Measurements from ENCODE around the gene EML1.

- TF ChIP-seq, protein P1, sequence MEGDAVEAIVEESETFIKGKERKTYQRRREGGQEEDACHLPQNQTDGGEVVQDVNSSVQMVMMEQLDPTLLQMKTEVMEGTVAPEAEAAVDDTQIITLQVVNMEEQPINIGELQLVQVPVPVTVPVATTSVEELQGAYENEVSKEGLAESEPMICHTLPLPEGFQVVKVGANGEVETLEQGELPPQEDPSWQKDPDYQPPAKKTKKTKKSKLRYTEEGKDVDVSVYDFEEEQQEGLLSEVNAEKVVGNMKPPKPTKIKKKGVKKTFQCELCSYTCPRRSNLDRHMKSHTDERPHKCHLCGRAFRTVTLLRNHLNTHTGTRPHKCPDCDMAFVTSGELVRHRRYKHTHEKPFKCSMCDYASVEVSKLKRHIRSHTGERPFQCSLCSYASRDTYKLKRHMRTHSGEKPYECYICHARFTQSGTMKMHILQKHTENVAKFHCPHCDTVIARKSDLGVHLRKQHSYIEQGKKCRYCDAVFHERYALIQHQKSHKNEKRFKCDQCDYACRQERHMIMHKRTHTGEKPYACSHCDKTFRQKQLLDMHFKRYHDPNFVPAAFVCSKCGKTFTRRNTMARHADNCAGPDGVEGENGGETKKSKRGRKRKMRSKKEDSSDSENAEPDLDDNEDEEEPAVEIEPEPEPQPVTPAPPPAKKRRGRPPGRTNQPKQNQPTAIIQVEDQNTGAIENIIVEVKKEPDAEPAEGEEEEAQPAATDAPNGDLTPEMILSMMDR (IDR thresholded peaks at IDR 0.05; ENCODE audit: low read depth, low read length) = no peak
- TF ChIP-seq POLR2A (IDR thresholded peaks at IDR 0.05; ENCODE audit: extremely low read depth, insufficient read length) (no peak), MYC (IDR thresholded peaks at IDR 0.05; ENCODE audit: low read depth, low read length) (no peak)
Measured at GRCh38 chr14:99755629-99756603, 37.3 kb upstream of the EML1 start.

Data from NB4 (cell line).